ENCODE data around the gene FZR1. TPM values are rescaled to one million over a fixed set of nuclear protein-coding genes. Genes with fewer than 3 reads are reported as not detected.

Gene FZR1
- total and polyA plus RNA-seq, 9 of the 15 experiments (the other 6 are each of a cell fraction or from before 2014, with no cell fraction given) = 0.18 to 48.0 (median 22.2) TPM

DNA sequence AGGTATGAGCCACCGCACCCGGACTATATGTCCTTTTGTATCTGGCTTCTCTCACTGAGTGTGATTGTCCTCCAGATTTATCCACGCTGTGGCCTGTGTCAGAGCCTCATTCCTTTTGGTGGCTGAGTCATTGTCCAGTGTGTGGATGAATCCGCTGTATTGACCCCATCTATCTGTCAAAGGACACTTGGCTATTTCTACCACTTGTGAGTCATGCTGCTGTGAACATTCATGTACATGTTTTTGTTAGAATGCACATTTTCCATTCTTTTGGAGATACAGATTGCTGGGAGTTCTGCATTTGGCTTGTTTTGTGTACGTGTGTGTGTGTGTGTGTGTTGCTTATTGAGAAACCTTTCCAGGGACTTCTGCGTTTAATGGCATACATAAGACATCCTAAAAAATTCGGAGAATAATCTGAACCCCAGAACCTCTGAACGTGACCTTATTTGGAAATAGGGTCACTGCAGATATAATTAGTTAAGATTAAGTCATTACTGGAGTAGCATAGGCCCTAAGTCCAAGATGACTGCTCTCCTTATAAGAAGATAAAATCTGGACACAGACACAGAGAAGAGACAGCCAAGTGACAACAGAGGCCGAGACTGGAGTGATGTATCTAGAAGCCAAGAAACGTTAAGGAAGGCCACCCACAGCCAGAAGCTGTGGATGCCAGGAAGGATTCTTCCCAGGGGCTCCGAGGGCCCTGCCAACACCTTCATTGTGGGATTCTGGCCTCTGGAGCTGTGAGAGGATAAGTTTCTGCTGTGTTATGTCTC lies 74.2 kb downstream of the FZR1 start (continued):
- TF ChIP-seq, protein P1, sequence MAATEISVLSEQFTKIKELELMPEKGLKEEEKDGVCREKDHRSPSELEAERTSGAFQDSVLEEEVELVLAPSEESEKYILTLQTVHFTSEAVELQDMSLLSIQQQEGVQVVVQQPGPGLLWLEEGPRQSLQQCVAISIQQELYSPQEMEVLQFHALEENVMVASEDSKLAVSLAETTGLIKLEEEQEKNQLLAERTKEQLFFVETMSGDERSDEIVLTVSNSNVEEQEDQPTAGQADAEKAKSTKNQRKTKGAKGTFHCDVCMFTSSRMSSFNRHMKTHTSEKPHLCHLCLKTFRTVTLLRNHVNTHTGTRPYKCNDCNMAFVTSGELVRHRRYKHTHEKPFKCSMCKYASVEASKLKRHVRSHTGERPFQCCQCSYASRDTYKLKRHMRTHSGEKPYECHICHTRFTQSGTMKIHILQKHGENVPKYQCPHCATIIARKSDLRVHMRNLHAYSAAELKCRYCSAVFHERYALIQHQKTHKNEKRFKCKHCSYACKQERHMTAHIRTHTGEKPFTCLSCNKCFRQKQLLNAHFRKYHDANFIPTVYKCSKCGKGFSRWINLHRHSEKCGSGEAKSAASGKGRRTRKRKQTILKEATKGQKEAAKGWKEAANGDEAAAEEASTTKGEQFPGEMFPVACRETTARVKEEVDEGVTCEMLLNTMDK (IDR thresholded peaks at IDR 0.05; ENCODE audit: borderline replicate concordance, insufficient read depth, low read depth, low read length, poor library complexity, severe bottlenecking) = no peak
- TF ChIP-seq CBFA2T2 (conservative IDR thresholded peaks at IDR 0.05) (no peak), ERF (CRISPR knock-in tag; IDR thresholded peaks at IDR 0.05) (no peak), KAT8 (IDR thresholded peaks at IDR 0.05; ENCODE audit: low read depth) (no peak), SMC3 (conservative IDR thresholded peaks at IDR 0.05; ENCODE audit: insufficient read depth, low read depth, low read length) (no peak), POLR2AphosphoS5 (IDR thresholded peaks at IDR 0.05; ENCODE audit: control insufficient read depth, insufficient read depth, low read depth, low read length) (no peak), NCOA6 (IDR thresholded peaks at IDR 0.05) (no peak), NFE2 (IDR thresholded peaks at IDR 0.05; ENCODE audit: low read depth) (peak; percentile 91), TCF7 (IDR thresholded peaks at IDR 0.05; ENCODE audit: borderline replicate concordance) (no peak), ZNF311 (CRISPR knock-in tag; IDR thresholded peaks at IDR 0.05) (no peak), FOXJ3 (CRISPR knock-in tag; IDR thresholded peaks at IDR 0.05) (no peak)
- TF ChIP-seq, protein P2, sequence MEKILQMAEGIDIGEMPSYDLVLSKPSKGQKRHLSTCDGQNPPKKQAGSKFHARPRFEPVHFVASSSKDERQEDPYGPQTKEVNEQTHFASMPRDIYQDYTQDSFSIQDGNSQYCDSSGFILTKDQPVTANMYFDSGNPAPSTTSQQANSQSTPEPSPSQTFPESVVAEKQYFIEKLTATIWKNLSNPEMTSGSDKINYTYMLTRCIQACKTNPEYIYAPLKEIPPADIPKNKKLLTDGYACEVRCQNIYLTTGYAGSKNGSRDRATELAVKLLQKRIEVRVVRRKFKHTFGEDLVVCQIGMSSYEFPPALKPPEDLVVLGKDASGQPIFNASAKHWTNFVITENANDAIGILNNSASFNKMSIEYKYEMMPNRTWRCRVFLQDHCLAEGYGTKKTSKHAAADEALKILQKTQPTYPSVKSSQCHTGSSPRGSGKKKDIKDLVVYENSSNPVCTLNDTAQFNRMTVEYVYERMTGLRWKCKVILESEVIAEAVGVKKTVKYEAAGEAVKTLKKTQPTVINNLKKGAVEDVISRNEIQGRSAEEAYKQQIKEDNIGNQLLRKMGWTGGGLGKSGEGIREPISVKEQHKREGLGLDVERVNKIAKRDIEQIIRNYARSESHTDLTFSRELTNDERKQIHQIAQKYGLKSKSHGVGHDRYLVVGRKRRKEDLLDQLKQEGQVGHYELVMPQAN (IDR thresholded peaks at IDR 0.05; ENCODE audit: borderline replicate concordance) = 0 out of 2 replicates have a peak, but pooled peaks have one; percentile 22
- TF ChIP-seq, protein P3, sequence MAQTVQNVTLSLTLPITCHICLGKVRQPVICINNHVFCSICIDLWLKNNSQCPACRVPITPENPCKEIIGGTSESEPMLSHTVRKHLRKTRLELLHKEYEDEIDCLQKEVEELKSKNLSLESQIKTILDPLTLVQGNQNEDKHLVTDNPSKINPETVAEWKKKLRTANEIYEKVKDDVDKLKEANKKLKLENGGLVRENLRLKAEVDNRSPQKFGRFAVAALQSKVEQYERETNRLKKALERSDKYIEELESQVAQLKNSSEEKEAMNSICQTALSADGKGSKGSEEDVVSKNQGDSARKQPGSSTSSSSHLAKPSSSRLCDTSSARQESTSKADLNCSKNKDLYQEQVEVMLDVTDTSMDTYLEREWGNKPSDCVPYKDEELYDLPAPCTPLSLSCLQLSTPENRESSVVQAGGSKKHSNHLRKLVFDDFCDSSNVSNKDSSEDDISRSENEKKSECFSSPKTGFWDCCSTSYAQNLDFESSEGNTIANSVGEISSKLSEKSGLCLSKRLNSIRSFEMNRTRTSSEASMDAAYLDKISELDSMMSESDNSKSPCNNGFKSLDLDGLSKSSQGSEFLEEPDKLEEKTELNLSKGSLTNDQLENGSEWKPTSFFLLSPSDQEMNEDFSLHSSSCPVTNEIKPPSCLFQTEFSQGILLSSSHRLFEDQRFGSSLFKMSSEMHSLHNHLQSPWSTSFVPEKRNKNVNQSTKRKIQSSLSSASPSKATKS (CRISPR knock-in tag; IDR thresholded peaks at IDR 0.05) = no peak
- TF ChIP-seq, protein P4, sequence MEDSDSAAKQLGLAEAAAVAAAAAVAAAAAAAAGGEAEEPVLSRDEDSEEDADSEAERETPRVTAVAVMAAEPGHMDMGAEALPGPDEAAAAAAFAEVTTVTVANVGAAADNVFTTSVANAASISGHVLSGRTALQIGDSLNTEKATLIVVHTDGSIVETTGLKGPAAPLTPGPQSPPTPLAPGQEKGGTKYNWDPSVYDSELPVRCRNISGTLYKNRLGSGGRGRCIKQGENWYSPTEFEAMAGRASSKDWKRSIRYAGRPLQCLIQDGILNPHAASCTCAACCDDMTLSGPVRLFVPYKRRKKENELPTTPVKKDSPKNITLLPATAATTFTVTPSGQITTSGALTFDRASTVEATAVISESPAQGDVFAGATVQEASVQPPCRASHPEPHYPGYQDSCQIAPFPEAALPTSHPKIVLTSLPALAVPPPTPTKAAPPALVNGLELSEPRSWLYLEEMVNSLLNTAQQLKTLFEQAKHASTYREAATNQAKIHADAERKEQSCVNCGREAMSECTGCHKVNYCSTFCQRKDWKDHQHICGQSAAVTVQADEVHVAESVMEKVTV (CRISPR knock-in tag; IDR thresholded peaks at IDR 0.05) = no peak
- TF ChIP-seq, protein P5, sequence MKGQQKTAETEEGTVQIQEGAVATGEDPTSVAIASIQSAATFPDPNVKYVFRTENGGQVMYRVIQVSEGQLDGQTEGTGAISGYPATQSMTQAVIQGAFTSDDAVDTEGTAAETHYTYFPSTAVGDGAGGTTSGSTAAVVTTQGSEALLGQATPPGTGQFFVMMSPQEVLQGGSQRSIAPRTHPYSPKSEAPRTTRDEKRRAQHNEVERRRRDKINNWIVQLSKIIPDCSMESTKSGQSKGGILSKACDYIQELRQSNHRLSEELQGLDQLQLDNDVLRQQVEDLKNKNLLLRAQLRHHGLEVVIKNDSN (CRISPR knock-in tag; IDR thresholded peaks at IDR 0.05) = no peak
- TF ChIP-seq, protein P6, sequence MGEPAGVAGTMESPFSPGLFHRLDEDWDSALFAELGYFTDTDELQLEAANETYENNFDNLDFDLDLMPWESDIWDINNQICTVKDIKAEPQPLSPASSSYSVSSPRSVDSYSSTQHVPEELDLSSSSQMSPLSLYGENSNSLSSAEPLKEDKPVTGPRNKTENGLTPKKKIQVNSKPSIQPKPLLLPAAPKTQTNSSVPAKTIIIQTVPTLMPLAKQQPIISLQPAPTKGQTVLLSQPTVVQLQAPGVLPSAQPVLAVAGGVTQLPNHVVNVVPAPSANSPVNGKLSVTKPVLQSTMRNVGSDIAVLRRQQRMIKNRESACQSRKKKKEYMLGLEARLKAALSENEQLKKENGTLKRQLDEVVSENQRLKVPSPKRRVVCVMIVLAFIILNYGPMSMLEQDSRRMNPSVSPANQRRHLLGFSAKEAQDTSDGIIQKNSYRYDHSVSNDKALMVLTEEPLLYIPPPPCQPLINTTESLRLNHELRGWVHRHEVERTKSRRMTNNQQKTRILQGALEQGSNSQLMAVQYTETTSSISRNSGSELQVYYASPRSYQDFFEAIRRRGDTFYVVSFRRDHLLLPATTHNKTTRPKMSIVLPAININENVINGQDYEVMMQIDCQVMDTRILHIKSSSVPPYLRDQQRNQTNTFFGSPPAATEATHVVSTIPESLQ (CRISPR knock-in tag; IDR thresholded peaks at IDR 0.05) = no peak
